HAP-1 (cell line): ENCODE results near the gene SUPV3L1.
A peak's percentile ranks its signal among the peaks of the same experiment; 100 is the strongest.

Experiments
- DNase-seq, 2 experiments: peaks; one replicate each; pipeline ENCODE4 v3.0.0-alpha.2; 2016 to 2020; ENCODE audit warnings: low spot score in 2 of 2
- H3K27me3 ChIP-seq: fragments of 250-450 bp; sonication (Bioruptor Pico); 2 replicates; pipeline ENCODE4 v1.5.1; 2020; ENCODE audit warnings: low read depth, mild to moderate bottlenecking, moderate library complexity
- H3K36me3 ChIP-seq: fragments of 250-450 bp; sonication (Bioruptor Pico); replicated peaks from 2 replicates; pipeline ENCODE4 v1.5.1; 2020; ENCODE audit warnings: mild to moderate bottlenecking
- H3K4me1 ChIP-seq: fragments of 250-450 bp; sonication (Bioruptor Pico); 2 replicates; pipeline ENCODE4 v1.5.1; 2020; ENCODE audit warnings: mild to moderate bottlenecking
- H3K4me3 ChIP-seq: fragments of 250-450 bp; sonication (Bioruptor Pico); 2 replicates; pipeline ENCODE4 v1.5.1; 2020; ENCODE audit warnings: mild to moderate bottlenecking, moderate library complexity
- H3K9me3 ChIP-seq: fragments of 250-450 bp; sonication (Bioruptor Pico); 2 replicates; pipeline ENCODE4 v1.5.1; 2020; ENCODE audit warnings: mild to moderate bottlenecking, moderate library complexity
- in situ Hi-C: fragments of 300-500 bp; cut with MboI; formaldehyde crosslinking; loops from 3 replicates; pipeline ENCODE4 v1.14.3; 2020; ENCODE audit warnings: low sequenced_read_pairs, inconsistent platforms, mixed read lengths

SUPV3L1 gene

GRCh38 chr10:69213591-69214311 lies 33.7 kb downstream of the SUPV3L1 start:
- H3K36me3 ChIP-seq: peaks cover under 1% of the 10 kb centered on the region
- no peaks in the 10 kb centered on the region for H3K9me3 ChIP-seq
- no peak overlapping the region for H3K4me3 ChIP-seq
- in situ Hi-C loops: no loop called here
- DNase-seq: no peak
- H3K27me3 ChIP-seq: no peaks in the 10 kb centered on the region
- peaks cover 11% of the 10 kb centered on the region for H3K4me1 ChIP-seq

GRCh38 chr10:69214666-69215131 lies 34.7 kb downstream of the SUPV3L1 start:
- H3K9me3 ChIP-seq: no peaks in the 10 kb centered on the region
- in situ Hi-C loops: no loop called here
- no peaks in the 10 kb centered on the region for H3K27me3 ChIP-seq
- H3K4me3 ChIP-seq: no peak overlapping the region
- H3K4me1 ChIP-seq: peaks cover 11% of the 10 kb centered on the region
- DNase-seq: no peak
- H3K36me3 ChIP-seq: no peaks in the 10 kb centered on the region

GRCh38 chr10:69215405-69216171 lies 35.6 kb downstream of the SUPV3L1 start:
- no peak for DNase-seq
- no peak overlapping the region for H3K4me3 ChIP-seq
- in situ Hi-C loops: no loop called here
- peaks cover 11% of the 10 kb centered on the region for H3K4me1 ChIP-seq
- H3K9me3 ChIP-seq: no peaks in the 10 kb centered on the region
- no peaks in the 10 kb centered on the region for H3K27me3 ChIP-seq
- H3K36me3 ChIP-seq: no peaks in the 10 kb centered on the region

- H3K36me3 ChIP-seq: no peaks in the 10 kb centered on the region
Measured at GRCh38 chr10:69216577-69217118, 36.6 kb downstream of the SUPV3L1 start.

GRCh38 chr10:69217119-69217754 lies 37.2 kb downstream of the SUPV3L1 start:
- Histone ChIP-seq H3K36me3 (no peaks in the 10 kb centered on the region), H3K4me1 (peaks cover 11% of the 10 kb centered on the region), H3K27me3 (no peaks in the 10 kb centered on the region), H3K4me3 (no peak overlapping the region), H3K9me3 (no peaks in the 10 kb centered on the region)
- DNase-seq: peak in 1 of 2 experiments; percentile 29
- in situ Hi-C loops: no loop called here

More at GRCh38 chr10:69216577-69217118, 36.6 kb downstream of the SUPV3L1 start:
- no peaks in the 10 kb centered on the region for H3K9me3 ChIP-seq
- no peaks in the 10 kb centered on the region for H3K27me3 ChIP-seq
- H3K4me3 ChIP-seq: no peak overlapping the region
- H3K4me1 ChIP-seq: peaks cover 11% of the 10 kb centered on the region
- in situ Hi-C loops: no loop called here
- no peak for DNase-seq

- peaks cover 11% of the 10 kb centered on the region for H3K4me1 ChIP-seq
- in situ Hi-C loops: no loop called here
Measured at GRCh38 chr10:69218831-69219230, 38.8 kb downstream of the SUPV3L1 start.

GRCh38 chr10:69220041-69220451 lies 40.0 kb downstream of the SUPV3L1 start, which contains the start of gene HKDC1:
HKDC1 (plus strand) TSS chr10:69220332; CDS start chr10:69220436, 104 bp downstream.
- H3K27me3 ChIP-seq: no peaks in the 10 kb centered on the region
- H3K4me3 ChIP-seq: no peak within 1 kb of the TSS
- in situ Hi-C loops: no loop called here
- no peaks in the 10 kb centered on the region for H3K36me3 ChIP-seq
- DNase-seq: no peak
- H3K4me1 ChIP-seq: peaks cover 11% of the 10 kb centered on the region
- H3K9me3 ChIP-seq: no peaks in the 10 kb centered on the region

More at GRCh38 chr10:69218831-69219230, 38.8 kb downstream of the SUPV3L1 start:
- H3K27me3 ChIP-seq: no peaks in the 10 kb centered on the region
- H3K4me3 ChIP-seq: no peak overlapping the region
- H3K36me3 ChIP-seq: no peaks in the 10 kb centered on the region
- DNase-seq: no peak
- no peaks in the 10 kb centered on the region for H3K9me3 ChIP-seq

GRCh38 chr10:69220507-69220906 lies 40.5 kb downstream of the SUPV3L1 start:
- in situ Hi-C loops: no loop called here
- H3K27me3 ChIP-seq: no peaks in the 10 kb centered on the region
- no peaks in the 10 kb centered on the region for H3K36me3 ChIP-seq
- no peaks in the 10 kb centered on the region for H3K9me3 ChIP-seq
- DNase-seq: no peak
- H3K4me1 ChIP-seq: peaks cover 11% of the 10 kb centered on the region
- no peak overlapping the region for H3K4me3 ChIP-seq

GRCh38 chr10:69222157-69223027 lies 42.4 kb downstream of the SUPV3L1 start:
- peaks cover under 1% of the 10 kb centered on the region; the same call in 1 of the 2 replicates for H3K4me1 ChIP-seq
- H3K4me3 ChIP-seq: no peak overlapping the region

GRCh38 chr10:69223028-69223342 lies 43.0 kb downstream of the SUPV3L1 start:
- no peaks in the 10 kb centered on the region for H3K9me3 ChIP-seq
- H3K4me1 ChIP-seq: no peaks in the 10 kb centered on the region
- no peak for DNase-seq
- in situ Hi-C loops: no loop called here
- no peaks in the 10 kb centered on the region for H3K36me3 ChIP-seq
- H3K27me3 ChIP-seq: no peaks in the 10 kb centered on the region
- no peak overlapping the region for H3K4me3 ChIP-seq

More at GRCh38 chr10:69222157-69223027, 42.4 kb downstream of the SUPV3L1 start:
- Histone ChIP-seq H3K27me3 (no peaks in the 10 kb centered on the region), H3K36me3 (no peaks in the 10 kb centered on the region), H3K9me3 (no peaks in the 10 kb centered on the region)
- in situ Hi-C loops: no loop called here
- DNase-seq: peak; percentile 55 to 68

- DNase-seq: no peak
- H3K36me3 ChIP-seq: no peaks in the 10 kb centered on the region
- in situ Hi-C loops: loop anchor here (25.0 kb wide), 2 partner anchors 287 to 412 kb away; partner anchors contain the start of gene FAM241B
- H3K27me3 ChIP-seq: no peaks in the 10 kb centered on the region
- H3K4me3 ChIP-seq: no peak overlapping the region
- no peaks in the 10 kb centered on the region for H3K4me1 ChIP-seq
- no peaks in the 10 kb centered on the region for H3K9me3 ChIP-seq
Measured at GRCh38 chr10:69224862-69225657, 45.0 kb downstream of the SUPV3L1 start.

GRCh38 chr10:69225681-69226080 lies 45.6 kb downstream of the SUPV3L1 start:
- no peaks in the 10 kb centered on the region for H3K36me3 ChIP-seq
- no peaks in the 10 kb centered on the region for H3K4me1 ChIP-seq
- no peak for DNase-seq
- in situ Hi-C loops: loop anchor here (25.0 kb wide), 2 partner anchors 287 to 412 kb away; partner anchors contain the start of gene FAM241B
- no peaks in the 10 kb centered on the region for H3K27me3 ChIP-seq
- H3K4me3 ChIP-seq: no peak overlapping the region
- H3K9me3 ChIP-seq: no peaks in the 10 kb centered on the region
